GM19023 (cell line): ENCODE results near the gene ZBTB43.

Experiments used
- ATAC-seq: cut with Tn5 transposase; IDR thresholded peaks from one replicate; pipeline ENCODE4 v1.9.1; 2021; ENCODE audit warnings: mild to moderate bottlenecking, moderate library complexity; ENCODE audit not compliant: unreplicated experiment

The ZBTB43 gene

DNA sequence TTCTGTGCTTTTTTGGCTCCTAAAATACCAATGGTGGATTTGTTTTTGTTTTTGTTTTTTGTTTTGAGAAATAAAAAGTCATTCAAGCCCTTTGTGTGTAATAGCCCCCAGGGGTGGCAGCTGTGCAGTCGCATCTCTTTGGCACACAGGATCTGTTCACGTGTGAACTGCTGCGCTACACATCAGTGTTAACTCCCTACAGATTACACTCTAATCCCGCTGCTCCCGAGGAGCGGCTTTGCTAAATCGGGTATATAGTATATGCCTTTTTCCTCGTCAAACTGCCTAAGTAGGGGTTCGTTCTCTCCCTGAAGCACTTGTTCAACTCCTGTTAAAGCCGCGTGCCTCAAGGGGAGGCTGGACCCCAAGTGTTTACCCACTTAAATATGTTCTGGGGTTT lies 77.9 kb downstream of the ZBTB43 start:
- ATAC-seq: no peak

DNA sequence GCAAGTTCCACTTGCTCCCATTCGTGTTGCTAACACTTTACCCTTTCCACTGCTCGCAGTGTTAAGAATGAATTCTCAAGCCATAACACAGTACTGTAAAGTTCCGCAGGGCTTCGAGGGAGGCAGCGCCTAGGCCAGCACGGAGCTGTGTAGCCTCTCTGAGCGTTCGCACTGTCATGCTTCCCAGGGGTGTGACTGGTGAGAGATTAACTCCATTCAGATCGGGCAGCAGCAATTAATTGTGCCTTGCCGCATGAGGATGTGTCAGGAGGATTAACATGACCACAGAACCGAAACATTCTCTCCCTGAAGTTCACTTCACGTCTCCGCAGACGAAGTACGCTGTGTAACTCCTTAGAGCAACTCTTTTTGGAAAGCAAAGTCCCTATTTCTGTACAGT lies 78.8 kb downstream of the ZBTB43 start:
- no peak for ATAC-seq

DNA sequence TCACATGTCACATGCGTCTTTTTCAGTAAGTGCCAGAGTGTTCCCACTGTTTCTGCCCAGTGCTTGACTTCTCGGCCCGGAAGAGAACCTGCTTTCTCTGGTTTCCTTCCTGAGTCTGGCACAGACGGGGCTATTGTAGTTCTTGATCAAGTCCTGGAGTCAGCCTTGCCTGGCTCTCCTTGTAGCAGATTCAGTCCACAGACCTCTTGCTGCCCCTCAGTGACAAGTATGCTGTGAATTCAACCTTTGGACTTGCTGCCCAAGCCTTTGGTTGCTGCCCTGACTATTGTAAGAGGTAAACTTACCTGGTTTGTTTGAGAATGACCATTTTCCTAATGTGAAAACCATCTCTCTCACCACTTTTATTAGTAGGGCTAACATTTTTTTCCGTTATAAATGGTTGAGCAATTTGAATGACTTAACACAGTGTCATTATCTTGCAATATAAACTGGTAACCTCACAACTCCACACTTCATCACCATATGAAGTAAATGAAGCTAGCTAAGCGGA lies 80.3 kb downstream of the ZBTB43 start:
- ATAC-seq: no peak

DNA sequence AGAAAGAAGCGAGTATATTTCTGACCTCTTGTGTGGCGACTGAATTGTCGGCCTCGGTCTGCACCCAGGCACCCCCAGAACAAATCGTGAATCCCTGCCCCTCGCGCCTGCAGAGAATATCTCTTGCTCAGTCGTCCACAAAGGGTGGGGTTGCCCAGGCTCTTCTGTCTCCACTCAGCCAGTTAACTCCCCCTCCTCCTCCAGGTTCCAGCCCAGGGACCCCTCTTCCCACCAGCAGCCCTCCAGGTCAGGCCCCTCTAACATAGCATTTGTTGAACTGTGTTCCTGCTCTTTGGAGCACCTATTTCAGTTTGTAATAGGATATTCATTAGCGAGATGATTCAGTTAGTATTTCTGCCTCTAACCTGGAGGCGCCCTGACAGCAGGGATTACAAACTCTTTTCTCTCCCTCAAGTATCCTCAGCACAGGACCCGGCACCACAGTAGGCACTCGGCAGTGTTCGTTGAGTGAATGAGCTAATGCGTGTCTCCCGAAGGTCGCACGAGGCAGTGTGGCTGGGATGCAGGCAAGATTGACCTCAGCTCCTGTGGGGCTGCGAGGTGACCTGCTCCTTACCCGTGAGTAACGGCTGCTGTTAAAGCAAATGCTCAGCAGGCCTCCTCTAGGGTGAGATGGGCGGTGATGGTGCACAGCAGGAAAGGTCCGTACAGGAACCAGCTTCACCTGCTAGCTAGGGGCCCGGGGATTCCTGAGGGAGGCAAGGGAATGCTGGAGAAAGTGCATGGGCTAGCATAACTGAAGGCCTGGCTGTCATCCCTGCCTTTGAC lies 81.4 kb downstream of the ZBTB43 start:
- no peak for ATAC-seq

DNA sequence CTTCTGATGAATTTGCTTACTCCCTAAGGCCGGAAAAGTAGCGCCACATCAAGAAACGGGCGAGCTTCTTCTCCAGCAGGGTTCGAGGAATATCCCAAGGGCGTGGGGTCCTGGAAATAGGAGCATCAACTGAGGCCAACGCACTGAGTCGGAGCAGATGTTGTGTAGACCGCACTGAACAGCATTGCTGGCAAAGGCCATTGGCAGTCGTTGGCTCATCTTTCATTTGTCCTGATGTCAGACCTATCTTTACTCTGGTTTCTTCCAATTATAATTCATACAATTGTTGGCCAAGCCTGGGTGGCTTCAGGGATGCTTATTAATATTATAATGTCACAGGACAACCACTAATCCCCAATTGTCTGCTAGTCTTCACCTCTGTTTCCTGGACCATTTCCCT lies 82.1 kb downstream of the ZBTB43 start:
- ATAC-seq: no peak
